GM12891 (cell line): ENCODE results near the gene PRPF4.
"Not testable (repeated sequence)": the region's sequence is repeated elsewhere in the genome, so short reads cannot be mapped to it uniquely, and the experiment has no call there.

Experiments
- DNase-seq: peaks from one replicate; pipeline ENCODE4 v3.0.0; 2011; ENCODE audit warnings: low spot score; ENCODE audit not compliant: insufficient read length
- FAIRE-seq: peaks from 2 replicates; lab custom pipeline; 2011; peaks lifted over from hg19 to GRCh38; lab: Jason Lieb, UNC
- PAX5 ChIP-seq: IDR thresholded peaks from 2 replicates; pipeline ENCODE4 v1.6.1; 2011; ENCODE audit warnings: low read length, moderate library complexity, mild to moderate bottlenecking; ENCODE audit not compliant: insufficient read depth, severe bottlenecking
- POLR2A ChIP-seq: IDR thresholded peaks from 2 replicates; pipeline ENCODE4 v1.6.1; 2011; ENCODE audit warnings: low read depth, low read length, control low read depth
- POLR2AphosphoS5 ChIP-seq: IDR thresholded peaks from 2 replicates; pipeline ENCODE4 v1.6.1; 2011; ENCODE audit warnings: low read depth, low read length, control low read depth
- POU2F2 ChIP-seq: IDR thresholded peaks from 2 replicates; pipeline ENCODE4 v1.6.1; 2011; ENCODE audit warnings: low read depth, mild to moderate bottlenecking, control low read depth, low read length, moderate library complexity
- SPI1 ChIP-seq: IDR thresholded peaks from 2 replicates; pipeline ENCODE4 v1.6.1; 2011; ENCODE audit warnings: low read depth, low read length, control low read depth
- TAF1 ChIP-seq: IDR thresholded peaks from 2 replicates; pipeline ENCODE4 v1.6.1; 2011; ENCODE audit warnings: low read depth, low read length, control low read depth

The PRPF4 gene

GRCh38 chr9:113266174-113266573, 9.3 kb upstream of the PRPF4 start:
- no peak for DNase-seq

DNA sequence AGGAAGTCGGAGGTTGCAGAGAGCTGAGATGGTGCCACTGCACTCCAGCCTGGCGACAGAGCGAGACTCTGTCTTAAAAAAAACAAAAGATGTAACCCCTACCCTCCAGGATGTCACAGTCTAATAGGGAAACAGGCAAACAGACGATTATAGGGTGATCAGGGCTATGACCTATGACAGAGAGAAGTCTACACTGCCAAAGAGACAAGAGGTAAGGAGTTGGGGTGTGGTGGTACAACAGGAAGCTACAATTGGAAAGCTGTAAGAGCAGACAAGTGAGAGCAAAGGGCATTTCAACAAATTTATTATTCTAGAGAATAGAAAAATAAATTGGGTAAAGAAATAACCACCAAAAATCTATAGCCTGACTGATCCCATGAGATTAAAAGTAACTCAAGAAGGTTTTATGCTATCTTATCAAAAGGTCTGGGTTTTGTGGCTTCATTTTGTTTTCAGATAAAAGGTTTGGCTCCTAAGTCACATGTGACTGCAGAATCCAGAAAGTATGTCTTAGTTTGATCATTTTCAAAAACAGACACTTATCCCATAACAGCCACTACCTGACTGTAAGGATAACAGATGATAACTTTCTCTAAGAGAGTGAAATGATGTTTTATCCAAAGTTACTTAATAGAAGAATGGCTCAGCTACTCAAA, 7.4 kb upstream of the PRPF4 start:
- no peak for TF ChIP-seq SPI1
- no peak for TF ChIP-seq POU2F2
- TF ChIP-seq POLR2A = no peak
- TF ChIP-seq POLR2AphosphoS5 = no peak
- no peak for TF ChIP-seq TAF1
- no peak for TF ChIP-seq PAX5
- FAIRE-seq = no peak
- no peak for DNase-seq

More at GRCh38 chr9:113266174-113266573, 9.3 kb upstream of the PRPF4 start:
- no peak for TF ChIP-seq POLR2AphosphoS5
- no peak for TF ChIP-seq SPI1
- no peak for TF ChIP-seq PAX5
- TF ChIP-seq TAF1 = no peak
- no peak for TF ChIP-seq POLR2A
- TF ChIP-seq POU2F2 = no peak
- no peak for FAIRE-seq

DNA sequence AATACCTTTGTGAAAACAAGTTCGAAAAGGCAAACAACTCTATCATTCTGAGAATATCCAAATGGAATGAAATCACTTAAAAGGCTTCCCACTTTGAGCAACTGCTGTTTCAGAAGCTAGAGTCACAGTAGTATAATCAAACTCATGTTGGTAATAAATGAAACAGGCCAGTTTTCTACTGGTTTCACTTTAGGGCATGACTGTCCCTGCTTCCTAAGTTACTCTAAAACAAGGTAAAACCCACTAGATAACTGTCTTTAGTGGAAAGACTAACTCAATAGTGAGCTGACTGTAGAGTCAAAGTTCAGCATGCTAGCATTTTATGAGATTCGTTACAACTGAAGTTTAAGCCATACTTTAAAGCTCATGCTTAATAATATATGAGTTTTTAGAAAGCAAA, 6.1 kb upstream of the PRPF4 start:
- no peak for FAIRE-seq

GRCh38 chr9:113269871-113270270, 5.6 kb upstream of the PRPF4 start:
- FAIRE-seq (no peak), DNase-seq (no peak)
- no peak for TF ChIP-seq POLR2AphosphoS5
- no peak for TF ChIP-seq TAF1
- TF ChIP-seq PAX5 = no peak
- TF ChIP-seq POU2F2 = no peak
- TF ChIP-seq POLR2A = no peak
- TF ChIP-seq SPI1 = no peak

More for the DNA sequence above, 6.1 kb upstream of the PRPF4 start:
- no peak for TF ChIP-seq TAF1
- no peak for TF ChIP-seq PAX5
- TF ChIP-seq POLR2A = no peak
- no peak for TF ChIP-seq SPI1
- no peak for TF ChIP-seq POLR2AphosphoS5
- no peak for TF ChIP-seq POU2F2
- no peak for DNase-seq

DNA sequence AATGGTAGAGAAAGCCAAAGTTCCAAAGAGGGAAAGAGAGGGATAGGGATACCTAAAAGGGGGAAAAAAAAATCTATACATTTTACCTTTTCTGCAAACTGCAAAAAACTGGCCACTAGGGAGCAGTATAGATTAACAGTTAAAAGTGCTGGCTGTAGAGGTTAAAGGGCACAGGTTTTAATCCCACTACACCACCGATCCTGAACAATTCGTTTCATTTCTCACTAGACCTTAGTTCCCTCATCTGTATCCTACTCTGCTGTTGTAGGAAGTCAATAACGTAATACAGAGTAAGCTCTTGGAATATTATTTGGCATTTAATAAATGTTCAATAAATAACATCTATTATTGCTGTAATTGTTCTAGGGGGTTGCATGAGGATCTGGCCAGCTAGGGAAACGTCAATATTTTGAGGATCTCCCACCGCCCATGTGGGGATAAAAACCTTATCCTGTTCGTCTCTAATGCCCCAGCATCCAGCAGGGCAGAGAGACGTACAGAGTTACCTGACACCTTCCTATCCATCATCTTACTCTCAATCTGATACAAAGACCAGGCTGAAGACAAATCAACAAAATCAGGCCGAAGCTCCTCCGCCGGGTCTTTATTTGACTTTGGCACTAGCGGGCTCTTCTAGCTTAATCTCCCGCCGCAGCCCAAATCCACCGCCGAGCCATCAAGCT, 843 bp upstream of the PRPF4 start:
- TF ChIP-seq POU2F2 (no peak), SPI1 (no peak), TAF1 (no peak), POLR2AphosphoS5 (no peak), POLR2A (no peak), PAX5 (no peak)
- no peak for DNase-seq
- peak; percentile 58 for FAIRE-seq

GRCh38 chr9:113278840-113279239, 3.4 kb downstream of the PRPF4 start:
- TF ChIP-seq POU2F2 (no peak), POLR2A (no peak), TAF1 (no peak), POLR2AphosphoS5 (no peak), PAX5 (no peak), SPI1 (no peak)
- no peak for FAIRE-seq
- DNase-seq = no peak

DNA sequence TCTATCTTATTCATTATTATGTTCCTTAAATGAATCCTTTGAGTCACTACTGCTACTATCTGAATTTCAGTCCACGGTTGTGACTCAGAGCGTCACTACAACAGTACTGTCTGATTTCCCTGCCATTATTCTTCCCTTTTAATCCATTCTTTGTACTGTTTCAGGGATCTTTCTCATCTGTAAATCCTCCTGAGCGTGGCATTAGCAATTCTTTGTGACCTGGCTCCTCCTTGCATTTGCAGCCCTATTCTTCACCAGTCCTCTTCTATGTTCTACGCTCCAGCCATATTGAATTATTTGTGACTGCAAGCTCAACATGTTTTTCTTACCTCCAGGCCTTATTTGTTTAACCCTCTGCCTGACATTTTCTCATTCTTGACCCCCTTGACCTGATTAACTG, 5.9 kb downstream of the PRPF4 start:
- FAIRE-seq = no peak
- TF ChIP-seq POLR2AphosphoS5 (no peak), TAF1 (no peak)
- no peak for DNase-seq

DNA sequence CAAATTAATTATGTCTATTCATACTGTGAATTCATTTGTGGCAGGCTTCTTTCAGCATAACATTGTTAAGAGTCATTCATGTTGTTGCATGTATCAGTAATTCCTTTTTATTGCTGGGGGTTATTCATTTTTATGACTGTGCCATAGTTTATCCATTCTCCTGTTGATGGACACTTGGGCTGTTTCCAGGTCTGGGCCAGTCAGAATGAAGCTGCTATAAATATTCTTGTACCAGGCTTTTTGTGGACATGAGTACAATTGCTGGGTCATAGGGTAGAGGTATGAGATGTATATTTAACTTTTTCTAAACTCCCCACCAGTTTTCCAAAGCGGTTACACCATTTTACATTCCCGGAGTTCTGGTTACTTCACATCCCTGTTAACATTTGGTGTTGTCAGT, 13.6 kb downstream of the PRPF4 start:
- DNase-seq = no peak
- TF ChIP-seq SPI1 (no peak), PAX5 (no peak), TAF1 (no peak), POU2F2 (no peak), POLR2A (no peak), POLR2AphosphoS5 (no peak)
- no peak for FAIRE-seq

DNA sequence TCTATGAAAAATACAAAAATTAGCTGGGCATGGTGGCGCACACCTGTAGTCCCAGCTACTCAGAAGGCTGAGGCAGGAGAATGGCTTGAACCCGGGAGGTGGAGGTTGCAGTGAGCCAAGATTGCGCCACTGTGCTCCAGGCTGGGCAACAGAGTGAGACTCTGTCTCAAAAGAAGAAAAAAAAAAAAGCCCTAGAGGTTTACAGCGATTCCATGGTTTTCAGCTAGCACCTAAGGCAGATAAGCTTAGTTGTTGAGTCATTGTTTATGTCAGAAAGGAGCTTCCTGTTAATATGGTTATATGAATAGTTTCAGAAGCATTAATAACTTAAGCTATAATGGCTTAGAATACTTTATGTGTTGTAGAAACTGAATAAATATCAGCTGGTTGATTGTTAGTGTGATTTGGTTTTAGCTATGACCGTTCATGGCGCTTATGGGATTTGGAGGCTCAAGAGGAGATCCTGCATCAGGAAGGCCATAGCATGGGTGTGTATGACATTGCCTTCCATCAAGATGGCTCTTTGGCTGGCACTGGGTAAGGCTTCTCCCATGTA, 14.7 kb downstream of the PRPF4 start:
- TF ChIP-seq POLR2AphosphoS5 = no peak
- no peak for TF ChIP-seq SPI1
- no peak for TF ChIP-seq PAX5
- TF ChIP-seq POLR2A = no peak
- no peak for TF ChIP-seq TAF1
- TF ChIP-seq POU2F2 = no peak
- no peak for DNase-seq
- FAIRE-seq = no peak

DNA sequence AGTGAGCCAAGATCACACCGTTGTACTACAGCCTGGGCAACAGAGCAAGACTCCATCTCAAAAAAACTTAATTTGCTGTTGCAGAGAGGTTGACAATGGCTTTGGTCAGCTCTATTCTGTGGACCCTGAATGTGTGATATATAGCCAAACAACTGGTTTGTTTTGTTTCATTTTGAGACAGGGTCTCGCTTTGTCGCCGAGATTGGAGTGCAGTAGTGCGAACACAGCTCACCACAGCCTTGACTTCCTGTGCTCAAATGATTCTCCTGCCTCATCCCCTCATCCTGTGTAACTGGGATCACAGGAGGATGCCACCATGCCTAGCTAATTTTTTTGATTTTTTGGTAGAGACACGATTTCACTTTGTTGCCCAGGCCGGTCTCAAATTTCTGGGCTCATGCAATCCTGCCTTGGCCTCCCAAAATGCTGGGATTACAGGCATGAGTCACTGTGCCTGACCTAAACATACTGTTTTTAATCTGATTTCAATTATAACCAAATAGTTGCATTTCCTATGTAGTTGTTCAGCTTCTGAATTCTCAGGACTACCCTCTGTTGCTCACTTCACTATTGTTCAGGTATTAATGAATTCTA, 17.9 kb downstream of the PRPF4 start:
- DNase-seq (no peak), FAIRE-seq (no peak)
- TF ChIP-seq SPI1 = no peak
- TF ChIP-seq POLR2A = no peak
- TF ChIP-seq TAF1 = no peak
- no peak for TF ChIP-seq POU2F2
- TF ChIP-seq POLR2AphosphoS5 = no peak
- no peak for TF ChIP-seq PAX5

DNA sequence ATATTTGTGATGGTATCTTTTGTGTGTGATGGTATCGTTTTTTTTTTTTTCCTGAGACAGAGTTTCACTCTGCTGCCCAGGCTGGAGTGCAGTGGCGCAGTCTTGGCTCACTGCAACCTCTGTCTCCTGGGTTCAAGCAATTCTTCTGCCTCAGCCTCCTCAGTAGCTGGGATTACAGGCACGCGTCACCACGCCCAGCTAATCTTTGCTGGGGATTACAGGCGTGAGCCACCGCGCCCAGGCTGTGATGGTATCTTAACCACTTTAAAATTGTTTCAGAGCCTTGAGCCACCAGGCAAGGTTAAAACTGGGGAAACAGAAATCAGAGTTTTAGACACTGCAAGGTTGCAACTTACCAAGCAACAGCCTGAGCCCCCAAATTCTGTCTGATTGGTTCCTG, 20.8 kb downstream of the PRPF4 start:
- DNase-seq, FAIRE-seq: not testable (repeated sequence)
